ENCODE measurements around the gene GABRG3.

The GABRG3 gene

GRCh38 chr15:27095886-27096624, 125.1 kb downstream of the GABRG3 start:
- DNase-seq, result no peak

DNA sequence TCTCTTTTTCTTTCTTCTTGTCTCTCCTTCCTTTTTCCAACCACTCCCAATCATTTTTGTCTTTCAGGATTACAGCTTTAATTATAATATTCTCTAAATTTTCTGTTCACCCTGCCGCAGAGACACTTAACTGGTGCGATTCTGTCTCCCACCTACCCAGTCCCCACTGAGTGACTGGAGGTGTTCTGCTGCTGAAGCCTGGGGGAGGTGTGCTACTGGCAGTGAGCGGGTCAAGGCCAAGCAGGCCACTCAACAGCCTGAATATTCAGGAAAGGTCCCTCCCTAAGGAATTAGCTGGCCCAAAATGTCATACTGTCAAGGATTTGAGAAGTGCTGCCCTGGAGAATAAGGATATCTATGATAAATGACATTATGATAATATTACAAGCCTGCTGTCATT, 126.5 kb downstream of the GABRG3 start:
- DNase-seq, result no peak

GRCh38 chr15:27101982-27102381, 131.0 kb downstream of the GABRG3 start:
- DNase-seq, result no peak

- DNase-seq, result no peak
These were observed 140.3 kb downstream of the GABRG3 start for GRCh38 chr15:27111323-27111722.

DNA sequence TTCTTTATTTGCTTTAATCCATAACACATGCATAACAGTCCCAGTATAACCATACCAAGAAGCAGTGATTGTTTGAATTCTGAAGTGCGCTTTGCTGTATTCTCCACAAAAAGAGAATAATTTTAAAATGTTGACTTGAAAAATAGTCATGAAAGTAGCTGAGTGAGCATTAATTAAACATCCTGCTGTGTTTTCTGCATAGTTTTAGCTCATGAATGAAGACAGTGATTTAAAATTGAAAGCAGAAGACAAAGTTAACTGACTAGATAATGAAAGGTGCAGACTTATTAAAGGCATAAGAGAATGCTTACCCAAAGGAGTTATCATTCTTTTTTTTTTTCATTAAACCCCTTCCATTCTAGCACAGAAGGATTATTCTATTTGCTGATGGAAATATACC, 143.5 kb downstream of the GABRG3 start:
- DNase-seq, result no peak

- no peak for DNase-seq
These were observed 148.8 kb downstream of the GABRG3 start for GRCh38 chr15:27119695-27120266.

GRCh38 chr15:27121672-27122071, 150.7 kb downstream of the GABRG3 start:
- DNase-seq, result no peak

DNA sequence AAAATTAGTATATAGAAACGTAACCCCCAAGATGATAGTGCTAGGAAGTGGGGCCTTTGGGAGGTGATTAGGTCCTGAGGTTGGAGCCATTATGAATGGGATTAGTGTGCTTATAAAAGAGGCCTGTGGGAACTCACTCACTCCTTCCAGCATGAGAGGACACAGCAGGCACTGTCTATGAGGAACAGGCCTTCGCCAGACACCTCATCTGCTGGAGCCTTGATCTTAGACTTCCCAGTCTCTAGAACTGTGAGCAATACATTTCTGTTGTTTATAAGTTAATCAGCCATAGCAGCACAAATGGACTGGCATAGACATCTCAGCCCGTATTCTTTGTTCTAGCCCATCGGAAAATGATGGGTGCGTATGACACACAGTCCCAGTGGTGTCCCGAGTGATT, 152.3 kb downstream of the GABRG3 start:
- DNase-seq, result no peak

GRCh38 chr15:27123808-27124207, 152.8 kb downstream of the GABRG3 start:
- DNase-seq, result no peak

- DNase-seq, result no peak
These were observed 153.4 kb downstream of the GABRG3 start for GRCh38 chr15:27124287-27124871.

DNA sequence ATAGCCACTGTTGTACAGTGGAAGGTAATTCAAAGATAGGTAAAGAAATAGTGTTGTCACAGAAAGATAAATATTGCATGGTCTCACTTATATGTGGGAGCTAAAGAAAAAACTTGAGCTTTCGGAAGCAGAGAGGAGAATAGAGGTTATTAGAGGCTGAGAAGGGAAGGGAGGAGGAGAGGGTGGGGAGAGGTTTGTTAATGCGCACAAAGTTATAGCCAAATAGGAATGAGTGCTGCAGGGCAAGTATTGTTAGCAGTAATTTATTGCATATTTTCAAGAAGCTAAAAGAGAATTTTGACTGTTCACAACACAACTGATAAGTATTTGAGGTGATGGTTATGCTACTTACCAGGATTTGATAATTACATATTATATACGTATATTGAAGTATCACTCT, 154.2 kb downstream of the GABRG3 start:
- no peak for DNase-seq

- DNase-seq, result no peak
These were observed 155.5 kb downstream of the GABRG3 start for GRCh38 chr15:27126449-27126848.

DNA sequence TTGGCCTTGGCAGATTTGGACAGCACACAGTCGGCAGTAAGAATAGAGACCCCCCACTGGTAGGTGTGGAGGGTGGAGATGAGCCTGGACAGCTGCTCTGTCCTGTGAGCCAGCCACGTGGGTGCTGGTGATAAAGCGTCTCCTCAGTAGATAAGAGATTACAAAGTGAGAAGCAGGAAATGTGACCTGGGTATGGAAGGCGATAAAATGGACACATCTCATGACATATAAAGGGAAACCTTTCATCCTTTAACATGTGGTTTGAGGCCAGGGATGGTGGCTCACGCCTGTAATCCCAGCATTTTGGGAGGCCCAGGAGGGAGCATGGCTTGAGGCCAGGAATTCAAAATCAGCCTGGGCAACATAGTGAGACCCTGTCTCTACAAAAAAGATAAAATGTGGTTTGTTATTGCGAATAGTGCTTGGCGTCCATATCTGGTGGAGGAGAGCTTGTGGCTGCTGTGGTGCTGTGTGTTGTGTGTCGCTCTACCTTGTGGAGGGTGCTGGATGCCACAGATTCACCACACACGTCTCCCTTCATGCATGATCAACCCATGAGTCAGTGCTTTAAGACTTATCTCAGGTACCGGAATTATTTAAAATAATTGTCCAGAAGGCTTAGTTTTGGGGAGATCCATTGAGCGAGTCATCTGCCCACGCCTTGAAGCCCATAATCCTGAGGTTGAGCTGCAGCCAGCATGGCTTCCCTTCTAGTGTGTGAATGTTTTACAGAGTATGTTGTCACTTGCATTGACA, 157.0 kb downstream of the GABRG3 start:
- DNase-seq, result no peak

DNA sequence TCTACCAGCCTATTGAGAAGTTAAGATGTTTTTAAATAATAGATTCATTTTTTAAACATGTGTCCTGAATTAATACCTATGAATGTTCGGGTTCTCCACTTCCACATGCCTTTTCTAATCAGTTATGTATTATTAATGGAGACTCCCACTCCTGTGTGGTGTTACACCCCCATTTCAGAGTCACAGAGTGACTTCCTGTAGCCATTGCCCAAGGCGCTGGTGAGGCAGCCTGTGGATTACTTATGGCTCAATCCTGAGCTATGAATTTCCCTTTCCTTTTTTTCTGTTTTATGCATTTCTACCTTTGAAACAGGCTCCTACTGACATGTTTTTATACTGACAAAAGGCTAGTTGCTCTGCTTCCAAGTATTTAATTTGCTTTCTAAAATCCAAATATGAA, 162.3 kb downstream of the GABRG3 start:
- DNase-seq, result no peak

GRCh38 chr15:27134481-27134880, 163.5 kb downstream of the GABRG3 start:
- DNase-seq, result no peak

- DNase-seq, result no peak
These were observed 164.2 kb downstream of the GABRG3 start for GRCh38 chr15:27135151-27135550.

- DNase-seq, result no peak
These were observed 166.1 kb downstream of the GABRG3 start for GRCh38 chr15:27137127-27137526.

- DNase-seq, result no peak
These were observed 194.6 kb downstream of the GABRG3 start for GRCh38 chr15:27165590-27165989.

GRCh38 chr15:27166917-27167316, 195.9 kb downstream of the GABRG3 start:
- DNase-seq, result no peak

DNA sequence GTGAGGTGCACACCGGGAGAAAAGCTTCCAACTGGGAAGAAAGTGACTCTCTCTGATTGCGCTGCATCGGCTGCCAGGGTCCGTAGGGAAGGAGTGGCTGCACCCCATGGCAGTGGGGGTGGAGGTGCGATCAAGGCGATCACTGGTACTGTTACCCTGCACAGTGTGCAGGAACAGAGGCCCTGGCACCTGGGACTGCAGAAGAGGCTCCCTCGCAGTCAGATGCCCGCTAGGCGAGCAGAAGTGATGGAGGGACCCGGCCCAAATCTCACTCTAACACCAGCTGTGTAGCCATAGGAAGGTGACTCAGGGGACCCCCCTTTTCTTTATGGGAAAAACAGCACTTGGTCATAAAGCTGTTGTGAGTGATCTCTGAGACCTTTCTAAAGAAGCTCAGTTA, 196.8 kb downstream of the GABRG3 start:
- no peak for DNase-seq

GRCh38 chr15:27170851-27171250, 199.9 kb downstream of the GABRG3 start:
- DNase-seq, result peak in 2 of 56 donors; percentile 18 to 24

GRCh38 chr15:27172821-27173220, 201.8 kb downstream of the GABRG3 start:
- DNase-seq, result no peak

All from amygdala (tissue), 56 donors.